Esophagus muscularis mucosa (tissue), 4 donors: ENCODE data around the gene LRRC45.

Experiments
- EP300 ChIP-seq: sonication (generic); formaldehyde crosslinking; IDR thresholded peaks from one replicate; pipeline ENCODE4 v1.6.1; 2017; ENCODE audit warnings: antibody characterized with exemption
- POLR2A ChIP-seq: fragments of 450-650 bp; IDR thresholded peaks from one replicate; pipeline ENCODE4 v1.6.1; 2017; ENCODE audit warnings: antibody characterized with exemption, moderate library complexity, mild to moderate bottlenecking, low read depth
- POLR2AphosphoS5 ChIP-seq, 2 donors: sonication (generic); formaldehyde crosslinking; IDR thresholded peaks; one replicate each; pipeline ENCODE4 v1.6.1; 2017; ENCODE audit warnings: antibody characterized with exemption in 2 of 2
- TF ChIP-seq, protein P1 (sequence below), 3 experiments: fragments of 200-600 bp in 2 of 3; fragments of 450-650 bp in 1 of 3; sonication (generic) in 2 of 3; IDR thresholded peaks; one replicate each; pipeline ENCODE4 v1.5.1; 2017 to 2019; ENCODE audit warnings: antibody characterized with exemption in 3 of 3, mild to moderate bottlenecking in 2 of 3, moderate library complexity in 1 of 3

DNA sequence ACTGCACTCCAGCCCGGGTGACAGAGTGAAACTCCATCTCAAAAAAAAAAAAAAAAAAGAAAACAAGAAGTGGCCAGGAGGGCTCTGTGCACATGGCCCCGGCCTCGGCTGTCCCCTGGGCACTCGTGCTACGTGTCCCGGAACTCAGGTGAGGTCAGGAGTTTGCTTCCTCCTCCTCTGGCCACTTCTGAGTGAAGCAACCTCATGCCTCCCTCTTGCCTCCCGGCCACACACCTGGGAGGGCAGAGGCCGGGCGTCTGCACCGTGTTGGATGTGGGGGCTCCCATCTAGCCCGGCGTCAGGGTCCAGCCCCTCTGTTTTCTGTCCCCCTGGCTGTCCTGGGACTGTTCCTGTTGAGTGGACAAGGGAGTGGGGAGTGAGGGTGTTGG, 23.5 kb upstream of the LRRC45 start:
- TF ChIP-seq, protein P1, sequence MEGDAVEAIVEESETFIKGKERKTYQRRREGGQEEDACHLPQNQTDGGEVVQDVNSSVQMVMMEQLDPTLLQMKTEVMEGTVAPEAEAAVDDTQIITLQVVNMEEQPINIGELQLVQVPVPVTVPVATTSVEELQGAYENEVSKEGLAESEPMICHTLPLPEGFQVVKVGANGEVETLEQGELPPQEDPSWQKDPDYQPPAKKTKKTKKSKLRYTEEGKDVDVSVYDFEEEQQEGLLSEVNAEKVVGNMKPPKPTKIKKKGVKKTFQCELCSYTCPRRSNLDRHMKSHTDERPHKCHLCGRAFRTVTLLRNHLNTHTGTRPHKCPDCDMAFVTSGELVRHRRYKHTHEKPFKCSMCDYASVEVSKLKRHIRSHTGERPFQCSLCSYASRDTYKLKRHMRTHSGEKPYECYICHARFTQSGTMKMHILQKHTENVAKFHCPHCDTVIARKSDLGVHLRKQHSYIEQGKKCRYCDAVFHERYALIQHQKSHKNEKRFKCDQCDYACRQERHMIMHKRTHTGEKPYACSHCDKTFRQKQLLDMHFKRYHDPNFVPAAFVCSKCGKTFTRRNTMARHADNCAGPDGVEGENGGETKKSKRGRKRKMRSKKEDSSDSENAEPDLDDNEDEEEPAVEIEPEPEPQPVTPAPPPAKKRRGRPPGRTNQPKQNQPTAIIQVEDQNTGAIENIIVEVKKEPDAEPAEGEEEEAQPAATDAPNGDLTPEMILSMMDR (IDR thresholded peaks at IDR 0.05) = no peak
- TF ChIP-seq POLR2A (no peak), EP300 (no peak), POLR2AphosphoS5 (IDR thresholded peaks at IDR 0.05) (no peak)
